Suprapubic skin (tissue), 4 donors: ENCODE results near the gene STARD13. TPM values are rescaled to one million over a fixed set of nuclear protein-coding genes. Genes with fewer than 3 reads are reported as not detected.
A peak's percentile ranks its signal among the peaks of the same experiment; 100 is the strongest.

Experiments used
- DNase-seq, 2 donors: peaks; one replicate each; pipeline ENCODE4 v3.0.0-alpha.2; 2019; ENCODE audit warnings: low spot score in 2 of 2
- H3K27ac ChIP-seq: fragments of 200-600 bp; sonication (generic); one replicate; pipeline ENCODE4 v1.5.1; 2019
- H3K27me3 ChIP-seq: fragments of 200-600 bp; sonication (generic); one replicate; pipeline ENCODE4 v1.5.1; 2019
- H3K36me3 ChIP-seq: fragments of 200-600 bp; sonication (generic); one replicate; pipeline ENCODE4 v1.5.1; 2019
- H3K4me1 ChIP-seq: fragments of 200-600 bp; sonication (generic); one replicate; pipeline ENCODE4 v1.5.1; 2019
- H3K4me3 ChIP-seq: fragments of 200-600 bp; sonication (generic); one replicate; pipeline ENCODE4 v1.5.1; 2019; ENCODE audit warnings: mild to moderate bottlenecking
- H3K9me3 ChIP-seq: fragments of 200-600 bp; sonication (generic); one replicate; pipeline ENCODE4 v1.5.1; 2019
- CTCF ChIP-seq, 2 donors: fragments of 200-600 bp in 1 of 2; fragments of 450-650 bp in 1 of 2; sonication (generic) in 1 of 2; IDR thresholded peaks; one replicate each; pipeline ENCODE4 v1.5.1; 2016 to 2019; ENCODE audit warnings: antibody characterized with exemption in 2 of 2, mild to moderate bottlenecking in 1 of 2, moderate library complexity in 1 of 2
- EP300 ChIP-seq: sonication (generic); formaldehyde crosslinking; IDR thresholded peaks from one replicate; pipeline ENCODE4 v1.6.1; 2017; ENCODE audit warnings: antibody characterized with exemption
- POLR2A ChIP-seq, 2 donors: fragments of 450-650 bp; IDR thresholded peaks; one replicate each; pipeline ENCODE4 v1.6.1; 2017; ENCODE audit warnings: antibody characterized with exemption in 2 of 2, mild to moderate bottlenecking in 2 of 2, moderate library complexity in 2 of 2
- POLR2AphosphoS5 ChIP-seq, 3 donors: sonication (generic); formaldehyde crosslinking; IDR thresholded peaks; one replicate each; pipeline ENCODE4 v1.6.1; 2017; ENCODE audit warnings: antibody characterized with exemption in 3 of 3
- WGBS: methylation state at CpG from one replicate; pipeline ENCODE4 v1.1.5; 2018; 5-methylcytosine and 5-hydroxymethylcytosine counted together
- total RNA-seq, 4 donors: library from RNA; depleted of rRNA; stranded (reverse); fragments of >200 nt; gene quantifications; one replicate each; pipeline ENCODE4 v1.1.0, GENCODE V29; 2016

The STARD13 gene
- total RNA-seq, 4 donors from 2014 or later: 7.9 to 31.4 (median 15.9) TPM

DNA sequence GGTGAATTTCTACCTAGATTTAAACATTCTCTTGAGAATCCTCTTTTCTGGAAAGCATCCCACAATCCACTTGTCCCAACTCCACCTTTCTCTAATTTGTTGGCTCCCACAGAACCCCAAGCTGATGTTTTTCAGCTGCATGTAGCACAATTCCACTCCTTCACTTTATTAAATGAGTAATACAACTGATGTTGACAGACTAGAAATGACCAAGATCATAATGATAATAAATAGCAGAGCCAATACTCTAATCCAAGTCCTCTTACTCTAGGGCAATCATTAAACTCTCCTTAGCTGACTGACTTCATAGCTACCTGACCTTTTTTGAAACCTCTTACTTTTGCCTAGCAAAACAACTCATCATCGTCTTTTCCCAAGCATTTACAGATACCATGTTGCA, 27.9 kb upstream of the STARD13 start:
- TF ChIP-seq POLR2AphosphoS5 (IDR thresholded peaks at IDR 0.05) (no peak), EP300 (no peak), CTCF (IDR thresholded peaks at IDR 0.05) (no peak), POLR2A (IDR thresholded peaks at IDR 0.05) (no peak)
- no peaks in the 10 kb centered on the region for H3K9me3 ChIP-seq
- H3K27ac ChIP-seq: peak overlapping the region; percentile 20
- 75% methylated on average over 1 of the region's 1 CpG for WGBS
- H3K27me3 ChIP-seq: no peaks in the 10 kb centered on the region
- peaks cover 23% of the 10 kb centered on the region for H3K4me1 ChIP-seq
- H3K36me3 ChIP-seq: no peaks in the 10 kb centered on the region
- H3K4me3 ChIP-seq: no peak overlapping the region
- DNase-seq: no peak

GRCh38 chr13:33312861-33313212, 27.3 kb upstream of the STARD13 start:
- no peak for DNase-seq
- WGBS: 36% methylated on average over 2 of the region's 2 CpGs
- no peak overlapping the region for H3K27ac ChIP-seq

GRCh38 chr13:33312150-33312860, 26.8 kb upstream of the STARD13 start:
- no peak for DNase-seq
- Histone ChIP-seq H3K27me3 (no peaks in the 10 kb centered on the region), H3K4me1 (peaks cover 23% of the 10 kb centered on the region), H3K27ac (peak overlapping the region; percentile 14), H3K9me3 (no peaks in the 10 kb centered on the region), H3K36me3 (no peaks in the 10 kb centered on the region), H3K4me3 (no peak overlapping the region)
- WGBS: 45% methylated on average over 4 of the region's 4 CpGs
- TF ChIP-seq EP300: no peak
- no peak for TF ChIP-seq CTCF (IDR thresholded peaks at IDR 0.05)
- no peak for TF ChIP-seq POLR2AphosphoS5 (IDR thresholded peaks at IDR 0.05)
- no peak for TF ChIP-seq POLR2A (IDR thresholded peaks at IDR 0.05)

More at GRCh38 chr13:33312861-33313212, 27.3 kb upstream of the STARD13 start:
- Histone ChIP-seq H3K27me3 (no peaks in the 10 kb centered on the region), H3K9me3 (no peaks in the 10 kb centered on the region), H3K4me1 (peaks cover 23% of the 10 kb centered on the region), H3K36me3 (no peaks in the 10 kb centered on the region), H3K4me3 (no peak overlapping the region)
- no peak for TF ChIP-seq POLR2A (IDR thresholded peaks at IDR 0.05)
- TF ChIP-seq POLR2AphosphoS5 (IDR thresholded peaks at IDR 0.05): no peak
- TF ChIP-seq CTCF (IDR thresholded peaks at IDR 0.05): no peak
- TF ChIP-seq EP300: no peak

DNA sequence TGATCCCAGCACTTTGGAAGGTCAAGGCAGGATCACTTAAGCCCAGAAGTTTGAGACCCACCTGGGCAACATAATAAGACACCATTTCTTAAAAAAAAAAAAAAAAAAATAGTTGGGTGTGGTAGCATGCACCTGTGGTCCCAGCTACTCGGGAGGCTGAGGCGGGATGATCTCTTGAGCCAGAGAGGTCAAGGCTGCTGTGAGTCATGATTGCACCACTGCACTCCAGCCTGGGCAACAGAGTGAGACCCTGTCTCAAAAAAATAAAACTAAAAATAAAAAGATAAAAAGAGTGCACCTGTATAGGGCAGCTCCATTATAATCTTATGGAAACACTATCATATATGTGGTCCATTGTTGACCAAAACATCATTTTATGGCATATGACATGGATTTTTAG, 25.5 kb upstream of the STARD13 start:
- no peak overlapping the region for H3K4me3 ChIP-seq
- H3K9me3 ChIP-seq: no peaks in the 10 kb centered on the region
- H3K27me3 ChIP-seq: no peaks in the 10 kb centered on the region
- peaks cover 23% of the 10 kb centered on the region for H3K4me1 ChIP-seq
- 93% methylated on average over 2 of the region's 2 CpGs for WGBS
- TF ChIP-seq CTCF (IDR thresholded peaks at IDR 0.05): no peak
- no peak for TF ChIP-seq EP300
- TF ChIP-seq POLR2A (IDR thresholded peaks at IDR 0.05): no peak
- TF ChIP-seq POLR2AphosphoS5 (IDR thresholded peaks at IDR 0.05): no peak
- H3K27ac ChIP-seq: no peak overlapping the region
- no peak for DNase-seq
- H3K36me3 ChIP-seq: no peaks in the 10 kb centered on the region

- WGBS: 66% methylated on average over 4 of the region's 4 CpGs
- TF ChIP-seq POLR2AphosphoS5 (IDR thresholded peaks at IDR 0.05) (no peak), CTCF (IDR thresholded peaks at IDR 0.05) (no peak), POLR2A (IDR thresholded peaks at IDR 0.05) (no peak)
- Histone ChIP-seq H3K4me3 (no peak overlapping the region), H3K4me1 (peaks cover 23% of the 10 kb centered on the region), H3K27ac (no peak overlapping the region), H3K27me3 (no peaks in the 10 kb centered on the region), H3K36me3 (no peaks in the 10 kb centered on the region), H3K9me3 (no peaks in the 10 kb centered on the region)
- no peak for DNase-seq
These were observed 24.9 kb upstream of the STARD13 start for GRCh38 chr13:33310245-33311038.
